ENCODE results near the gene B4GALNT4. TPM values are rescaled to one million over a fixed set of nuclear protein-coding genes. Genes with fewer than 3 reads are reported as not detected.
"Not testable (repeated sequence)": the region's sequence is repeated elsewhere in the genome, so short reads cannot be mapped to it uniquely, and the experiment has no call there.

Gene B4GALNT4
- total RNA-seq, 1 donor from 2014 or later = 3.9 TPM

- Mint-ChIP-seq H3K36me3 (ENCODE audit: low read depth) (no peaks in the 10 kb centered on the region), H3K9me3 (no peaks in the 10 kb centered on the region), H3K27me3 (peaks cover 5% of the 10 kb centered on the region), H3K4me3 (no peak overlapping the region), H3K27ac (no peak overlapping the region), H3K4me1 (peaks cover 2% of the 10 kb centered on the region)
- no peak for DNase-seq
- intact Hi-C loops (cut with micrococcal nuclease) = no loop called here
Measured at GRCh38 chr11:380996-381395, 11.7 kb downstream of the B4GALNT4 start.

DNA sequence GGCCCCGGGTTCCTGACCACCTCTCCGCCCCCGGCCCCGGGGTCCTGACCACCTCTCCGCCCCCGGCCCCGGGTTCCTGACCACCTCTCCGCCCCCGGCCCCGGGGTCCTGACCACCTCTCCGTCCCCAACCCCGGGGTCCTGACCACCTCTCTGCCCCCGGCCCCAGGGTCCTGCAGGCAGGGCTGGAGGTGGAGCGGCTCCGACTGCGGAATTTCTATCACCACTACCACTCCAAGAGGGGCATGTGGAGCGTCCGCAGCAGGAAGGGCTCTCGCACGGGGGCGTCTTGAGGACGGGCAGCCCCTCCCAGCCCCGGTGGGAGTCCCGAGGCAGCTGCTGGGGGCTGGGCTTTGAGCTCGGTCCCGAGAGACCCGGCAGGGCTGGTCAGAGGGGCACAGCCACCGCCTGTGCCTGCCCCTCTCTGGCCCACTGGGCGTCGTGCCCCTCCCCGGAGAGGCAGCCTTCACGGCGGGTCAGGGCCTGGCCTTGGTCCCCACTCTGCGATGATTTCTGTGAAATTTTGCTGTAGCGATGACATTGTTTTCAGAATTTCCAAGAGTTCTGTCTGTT, 12.3 kb downstream of the B4GALNT4 start:
- H3K9me3 Mint-ChIP-seq = no peaks in the 10 kb centered on the region

DNA sequence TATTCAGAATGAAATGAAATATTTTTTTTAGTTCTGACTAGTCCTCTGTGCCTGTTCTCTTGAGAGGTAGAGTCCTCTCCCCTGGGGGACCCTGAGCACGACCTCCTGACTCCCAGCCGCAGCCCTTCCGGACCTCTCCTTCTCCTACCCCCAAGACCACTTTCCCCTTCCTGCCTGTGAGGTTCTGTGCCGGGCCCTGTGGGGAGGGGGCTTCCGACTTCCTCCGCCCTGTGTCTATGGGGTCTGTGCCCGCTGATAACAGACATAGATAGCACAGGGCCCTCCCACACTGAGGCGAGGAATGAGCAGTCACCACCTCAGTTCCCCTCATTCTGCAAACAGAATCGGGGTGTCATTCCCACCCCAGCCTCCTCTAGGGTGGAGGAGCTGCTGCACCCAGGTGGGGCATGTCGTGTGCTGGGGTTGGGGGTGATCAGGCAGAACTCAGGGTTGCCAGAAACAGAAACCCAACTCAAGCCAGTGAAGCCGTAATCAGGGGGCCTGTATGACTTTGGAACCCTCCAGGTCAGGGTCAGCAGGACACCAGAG, 12.9 kb downstream of the B4GALNT4 start:
- no peak overlapping the region for H3K4me3 Mint-ChIP-seq
- no peaks in the 10 kb centered on the region for H3K9me3 Mint-ChIP-seq
- DNase-seq = no peak
- peaks cover 9% of the 10 kb centered on the region for H3K27me3 Mint-ChIP-seq
- no peak overlapping the region for H3K27ac Mint-ChIP-seq
- peaks cover 2% of the 10 kb centered on the region for H3K4me1 Mint-ChIP-seq
- no peaks in the 10 kb centered on the region for H3K36me3 Mint-ChIP-seq (ENCODE audit: low read depth)
- intact Hi-C loops (cut with micrococcal nuclease) = no loop called here

More for the DNA sequence above, 12.3 kb downstream of the B4GALNT4 start:
- no peaks in the 10 kb centered on the region for H3K36me3 Mint-ChIP-seq (ENCODE audit: low read depth)
- intact Hi-C loops (cut with micrococcal nuclease) = no loop called here
- no peak overlapping the region for H3K27ac Mint-ChIP-seq
- peaks cover 6% of the 10 kb centered on the region for H3K27me3 Mint-ChIP-seq
- DNase-seq = no peak
- peaks cover 2% of the 10 kb centered on the region for H3K4me1 Mint-ChIP-seq
- H3K4me3 Mint-ChIP-seq = no peak overlapping the region

DNA sequence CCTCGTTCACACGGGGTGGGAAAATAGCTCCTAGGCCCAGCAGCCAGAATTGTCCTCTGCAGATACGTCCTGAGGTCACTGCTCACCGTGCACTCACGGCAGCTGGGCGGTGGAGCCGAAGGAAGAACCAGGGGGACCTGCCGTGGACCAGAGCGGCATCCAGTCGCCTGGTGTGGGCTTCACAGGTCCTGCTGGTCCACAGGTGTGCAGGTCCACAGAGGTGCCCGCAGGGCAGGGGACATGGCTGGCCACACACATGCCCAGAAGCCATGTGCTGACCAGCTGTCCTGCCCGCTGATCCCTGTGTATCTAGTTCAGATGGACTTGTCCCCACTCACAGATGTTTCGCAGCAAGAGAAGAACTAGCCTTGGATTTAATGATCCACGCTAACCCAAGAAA, 14.1 kb downstream of the B4GALNT4 start:
- peaks cover 2% of the 10 kb centered on the region for H3K4me1 Mint-ChIP-seq
- intact Hi-C loops (cut with micrococcal nuclease) = no loop called here

DNA sequence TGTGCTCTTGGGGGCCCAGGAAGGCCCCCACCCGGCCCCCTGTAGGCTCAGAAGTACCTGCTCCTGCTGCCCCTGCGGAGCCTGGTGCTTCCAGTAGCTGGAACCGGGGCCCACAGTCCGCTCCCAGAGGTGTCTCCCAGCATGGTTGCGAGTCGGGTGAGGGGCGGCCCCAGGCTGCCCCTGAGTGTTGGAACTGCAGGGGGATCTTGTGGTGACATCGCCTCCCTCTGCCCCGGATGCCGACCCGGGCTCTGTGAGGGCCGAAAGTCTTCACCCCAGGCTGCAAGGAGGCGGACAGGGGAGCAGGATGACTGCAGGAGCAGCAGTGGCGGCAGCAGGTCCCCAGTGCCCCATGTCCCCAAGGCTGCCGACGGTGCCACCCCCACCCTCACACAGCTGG, 15.2 kb downstream of the B4GALNT4 start:
- no peaks in the 10 kb centered on the region for H3K36me3 Mint-ChIP-seq (ENCODE audit: low read depth)
- H3K27ac Mint-ChIP-seq = no peak overlapping the region
- H3K4me3 Mint-ChIP-seq = no peak overlapping the region
- no peaks in the 10 kb centered on the region for H3K9me3 Mint-ChIP-seq
- H3K27me3 Mint-ChIP-seq = peaks cover 15% of the 10 kb centered on the region
- intact Hi-C loops (cut with micrococcal nuclease) = no loop called here
- no peak for DNase-seq
- peaks cover 2% of the 10 kb centered on the region for H3K4me1 Mint-ChIP-seq

More for the DNA sequence above, 14.1 kb downstream of the B4GALNT4 start:
- H3K9me3 Mint-ChIP-seq = no peaks in the 10 kb centered on the region
- H3K27me3 Mint-ChIP-seq = peaks cover 15% of the 10 kb centered on the region
- H3K4me3 Mint-ChIP-seq = no peak overlapping the region
- no peaks in the 10 kb centered on the region for H3K36me3 Mint-ChIP-seq (ENCODE audit: low read depth)
- H3K27ac Mint-ChIP-seq = no peak overlapping the region
- DNase-seq = no peak

DNA sequence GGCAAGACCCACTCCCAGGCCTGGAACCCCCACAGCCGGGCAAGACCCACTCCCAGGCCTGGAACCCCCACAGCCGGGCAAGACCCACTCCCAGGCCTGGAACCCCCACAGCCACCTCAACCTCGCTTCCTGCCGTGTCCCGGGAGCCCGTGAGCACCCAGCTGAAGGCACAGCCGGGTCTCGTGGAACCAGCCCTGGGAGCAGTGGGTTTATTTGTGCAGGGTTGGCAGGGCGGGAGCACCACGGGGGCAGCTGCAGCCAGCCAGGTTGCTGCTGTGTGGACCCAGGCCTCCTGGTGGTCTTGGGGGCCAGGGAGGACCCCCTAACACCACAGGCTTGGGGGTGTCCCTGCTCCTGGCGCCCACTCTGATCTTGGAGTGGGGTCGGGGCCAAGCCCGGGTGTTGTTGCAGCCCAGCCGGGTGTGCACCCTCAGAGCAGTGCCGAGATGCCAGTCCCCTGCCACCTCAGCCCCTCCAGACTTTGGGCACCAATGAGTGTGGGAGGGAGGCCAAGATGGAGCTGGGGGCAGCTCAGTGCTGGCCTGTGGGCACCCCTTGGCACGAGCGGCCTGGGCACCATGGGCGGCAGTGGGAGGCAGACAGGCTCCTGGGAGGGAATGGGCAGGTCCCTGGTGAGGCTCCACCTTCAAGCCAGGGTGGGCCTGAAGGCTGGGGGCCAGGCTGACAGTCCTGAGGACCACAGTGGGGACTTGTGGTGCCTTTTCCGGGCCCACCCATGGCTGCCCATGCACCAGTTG, 16.5 kb downstream of the B4GALNT4 start:
- Mint-ChIP-seq H3K36me3 (ENCODE audit: low read depth) (no peaks in the 10 kb centered on the region), H3K4me3 (no peak overlapping the region), H3K27me3 (peaks cover 15% of the 10 kb centered on the region), H3K4me1 (peaks cover 2% of the 10 kb centered on the region), H3K27ac (no peak overlapping the region), H3K9me3 (no peaks in the 10 kb centered on the region)
- DNase-seq = no peak
- intact Hi-C loops (cut with micrococcal nuclease) = no loop called here

DNA sequence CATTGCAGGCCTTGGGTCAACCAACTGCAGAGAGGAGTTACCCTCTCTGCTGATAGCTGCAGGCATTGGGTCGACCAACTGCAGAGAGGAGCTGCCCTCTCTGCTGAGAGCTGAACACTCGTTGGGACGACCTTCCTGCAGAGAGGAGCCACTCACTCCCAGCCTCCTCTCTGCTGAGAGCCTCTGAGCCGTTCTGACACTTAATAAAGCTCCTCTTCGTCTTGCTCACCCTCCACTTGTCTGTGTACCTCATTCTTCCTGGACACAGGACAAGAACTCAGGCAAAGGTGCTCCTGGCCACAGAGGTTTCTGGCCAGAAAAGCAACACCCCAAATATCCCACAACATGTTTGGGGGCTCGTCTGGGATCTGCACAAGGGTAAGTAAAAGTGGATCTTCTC, 17.2 kb downstream of the B4GALNT4 start:
- Mint-ChIP-seq H3K4me3 (no peak overlapping the region), H3K36me3 (ENCODE audit: low read depth) (no peaks in the 10 kb centered on the region), H3K27me3 (peaks cover 15% of the 10 kb centered on the region), H3K9me3 (no peaks in the 10 kb centered on the region), H3K4me1 (peaks cover 2% of the 10 kb centered on the region), H3K27ac (no peak overlapping the region)
- no peak for DNase-seq
- intact Hi-C loops (cut with micrococcal nuclease) = no loop called here

DNA sequence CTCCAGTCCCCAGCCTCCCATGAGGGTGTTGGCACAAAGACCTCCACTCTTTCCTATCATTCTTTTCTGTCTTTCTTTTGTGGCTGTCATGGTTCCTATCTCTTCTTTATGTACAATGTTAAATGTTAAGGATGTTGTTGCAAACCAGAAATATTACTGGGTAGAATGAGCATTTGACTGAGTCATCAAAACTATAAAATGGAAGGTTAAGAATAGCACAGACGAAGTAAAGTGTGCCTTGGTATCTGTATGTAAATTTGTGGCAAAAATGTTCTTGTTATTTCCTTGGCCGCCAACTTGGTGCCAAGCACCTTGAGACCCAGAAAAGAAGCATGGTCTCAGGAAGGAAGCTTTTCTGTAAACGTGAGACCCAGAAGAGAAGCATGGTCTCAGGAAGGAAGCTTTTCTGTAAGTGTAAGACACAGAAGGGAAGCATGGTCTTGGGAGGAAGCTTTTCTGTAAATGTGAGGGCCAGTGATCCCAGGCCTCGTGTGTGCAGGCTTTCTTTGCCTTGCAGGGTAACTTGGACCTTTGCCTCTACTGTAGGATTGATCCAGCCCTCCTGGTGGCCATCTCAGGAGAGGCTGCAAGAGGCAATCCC, 18.0 kb downstream of the B4GALNT4 start:
- no peak overlapping the region for H3K27ac Mint-ChIP-seq
- no peak for DNase-seq
- no peaks in the 10 kb centered on the region for H3K36me3 Mint-ChIP-seq (ENCODE audit: low read depth)
- H3K27me3 Mint-ChIP-seq = peaks cover 12% of the 10 kb centered on the region
- no peak overlapping the region for H3K4me3 Mint-ChIP-seq
- no peaks in the 10 kb centered on the region for H3K9me3 Mint-ChIP-seq
- no peaks in the 10 kb centered on the region for H3K4me1 Mint-ChIP-seq
- intact Hi-C loops (cut with micrococcal nuclease) = no loop called here

GRCh38 chr11:389369-389768, 20.1 kb downstream of the B4GALNT4 start:
- H3K36me3 Mint-ChIP-seq (ENCODE audit: low read depth); DNase-seq; H3K4me1 Mint-ChIP-seq; H3K9me3 Mint-ChIP-seq; H3K27ac Mint-ChIP-seq; H3K4me3 Mint-ChIP-seq; intact Hi-C loops (cut with micrococcal nuclease): not testable (repeated sequence)
- peaks cover 10% of the 10 kb centered on the region for H3K27me3 Mint-ChIP-seq

DNA sequence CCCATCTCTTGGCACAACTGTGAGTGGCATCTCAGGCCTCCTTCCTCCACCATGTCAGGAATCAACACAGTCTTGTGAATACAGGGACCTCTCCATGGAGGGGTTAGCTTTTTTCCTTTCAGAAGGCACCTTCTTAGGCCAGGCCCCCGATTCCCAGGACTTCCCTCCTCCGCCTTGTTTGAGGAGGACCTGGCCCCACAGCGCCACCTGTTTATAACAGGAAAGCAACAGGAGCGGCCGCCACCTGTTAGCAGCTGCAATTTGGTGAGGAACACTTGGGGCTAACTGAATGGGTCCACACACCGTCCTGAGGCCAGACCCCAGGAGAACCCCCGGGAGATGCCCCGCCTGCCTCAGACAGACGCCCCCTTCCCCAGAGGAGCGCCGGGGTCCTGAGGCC, 20.9 kb downstream of the B4GALNT4 start:
- no peak for DNase-seq
- H3K36me3 Mint-ChIP-seq (ENCODE audit: low read depth) = no peaks in the 10 kb centered on the region
- no peaks in the 10 kb centered on the region for H3K4me1 Mint-ChIP-seq
- no peaks in the 10 kb centered on the region for H3K9me3 Mint-ChIP-seq
- H3K27ac Mint-ChIP-seq = no peak overlapping the region
- H3K27me3 Mint-ChIP-seq = peaks cover 10% of the 10 kb centered on the region
- H3K4me3 Mint-ChIP-seq = no peak overlapping the region
- intact Hi-C loops (cut with micrococcal nuclease) = no loop called here

- H3K27ac Mint-ChIP-seq = no peak overlapping the region
- H3K9me3 Mint-ChIP-seq = no peaks in the 10 kb centered on the region
- DNase-seq = no peak
- intact Hi-C loops (cut with micrococcal nuclease) = no loop called here
- no peaks in the 10 kb centered on the region for H3K4me1 Mint-ChIP-seq
- H3K4me3 Mint-ChIP-seq = no peak overlapping the region
- peaks cover 10% of the 10 kb centered on the region for H3K27me3 Mint-ChIP-seq
- H3K36me3 Mint-ChIP-seq (ENCODE audit: low read depth) = no peaks in the 10 kb centered on the region
Measured at GRCh38 chr11:391117-392017, 22.1 kb downstream of the B4GALNT4 start.

DNA sequence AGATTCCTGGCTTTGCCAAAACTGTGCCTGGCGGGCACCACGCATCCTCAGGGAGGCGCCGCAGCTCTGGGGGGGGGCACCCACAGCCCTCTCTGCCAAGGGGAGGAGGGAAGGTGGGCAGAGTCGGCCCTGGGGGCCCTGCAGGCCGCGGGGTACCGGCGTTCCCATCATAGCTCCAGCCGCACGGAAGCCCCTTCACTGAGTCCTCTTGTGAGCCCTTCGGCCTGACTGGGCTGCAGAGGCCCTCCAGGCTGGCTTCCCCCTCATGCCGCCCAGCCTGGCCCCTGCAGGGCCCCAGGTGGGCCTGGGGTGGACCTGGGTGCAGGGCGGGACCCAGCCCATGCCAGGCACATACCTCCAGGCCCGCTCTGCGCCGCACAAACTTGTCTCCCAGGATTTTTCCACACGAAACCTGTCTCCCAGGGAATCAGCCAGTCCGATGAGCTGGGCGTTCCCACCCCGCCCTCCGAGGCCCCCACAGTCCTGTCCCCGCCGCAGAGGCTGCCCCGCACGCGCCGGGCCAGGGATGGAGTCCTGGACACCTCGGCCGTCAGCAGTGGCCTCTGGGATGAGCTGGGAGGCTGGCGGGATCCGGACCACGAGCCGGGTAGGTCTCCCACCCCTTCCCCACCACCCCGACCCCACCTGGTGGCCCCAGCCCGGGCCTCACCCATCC, 22.9 kb downstream of the B4GALNT4 start:
- Mint-ChIP-seq H3K4me1 (no peaks in the 10 kb centered on the region), H3K27me3 (peaks cover 6% of the 10 kb centered on the region), H3K36me3 (ENCODE audit: low read depth) (no peaks in the 10 kb centered on the region), H3K9me3 (no peaks in the 10 kb centered on the region), H3K27ac (no peak overlapping the region), H3K4me3 (no peak overlapping the region)
- intact Hi-C loops (cut with micrococcal nuclease) = no loop called here
- no peak for DNase-seq
